Measurements from ENCODE around the gene ZNF117.
"Not testable (repeated sequence)": the region's sequence is repeated elsewhere in the genome, so short reads cannot be mapped to it uniquely, and the experiment has no call there.

Gene ZNF117

DNA sequence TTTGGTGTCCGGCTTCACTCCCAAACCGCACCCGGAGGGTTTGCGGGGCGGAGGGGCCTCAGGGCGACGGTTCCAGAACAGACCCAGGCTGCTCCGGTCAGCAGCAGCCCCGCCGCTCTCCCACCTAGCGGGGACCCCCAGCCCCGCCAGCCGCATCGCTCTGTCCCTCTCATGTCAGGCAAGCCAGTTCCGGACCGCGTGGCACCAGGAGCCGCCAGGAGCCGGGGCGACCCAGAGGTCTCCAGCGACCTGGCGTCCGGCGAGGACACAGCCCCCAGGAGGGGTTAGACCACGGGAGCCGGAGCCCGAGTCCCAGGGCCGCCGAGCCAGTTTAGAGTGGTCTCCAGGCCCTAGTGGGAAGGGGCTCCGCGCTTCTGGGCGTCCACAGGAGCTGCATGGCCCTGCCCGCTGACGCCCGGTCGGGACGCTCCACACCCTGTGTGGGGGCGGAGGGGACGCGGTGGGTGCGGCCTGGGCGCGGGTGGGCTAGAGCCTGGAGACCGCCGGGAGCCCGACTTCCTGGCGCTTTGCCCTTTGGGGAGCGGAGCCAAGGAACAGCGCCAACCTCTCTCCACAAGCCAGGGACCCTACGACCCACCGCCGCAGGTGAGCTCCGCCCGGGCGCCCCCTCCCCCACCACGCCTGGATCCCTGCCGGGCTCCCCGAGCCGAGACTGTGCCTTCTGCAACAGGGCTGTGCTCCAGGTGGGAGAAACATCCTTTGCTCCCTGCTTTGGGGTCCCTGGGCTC is 43.4 kb downstream of the ZNF117 start:
- Histone ChIP-seq H3K9ac (no peak overlapping the region), H3K9me3 (peaks cover 9% of the 10 kb centered on the region), H3K4me1 (no peaks in the 10 kb centered on the region), H4K20me1 (no peaks in the 10 kb centered on the region), H3K4me2 (no peak overlapping the region), H3K4me3 (no peak overlapping the region), H3K36me3 (no peaks in the 10 kb centered on the region), H3K27me3 (no peaks in the 10 kb centered on the region), H3K27ac (no peak overlapping the region)
- TF ChIP-seq Cebpa-rat (IDR thresholded peaks at IDR 0.05): no peak

DNA sequence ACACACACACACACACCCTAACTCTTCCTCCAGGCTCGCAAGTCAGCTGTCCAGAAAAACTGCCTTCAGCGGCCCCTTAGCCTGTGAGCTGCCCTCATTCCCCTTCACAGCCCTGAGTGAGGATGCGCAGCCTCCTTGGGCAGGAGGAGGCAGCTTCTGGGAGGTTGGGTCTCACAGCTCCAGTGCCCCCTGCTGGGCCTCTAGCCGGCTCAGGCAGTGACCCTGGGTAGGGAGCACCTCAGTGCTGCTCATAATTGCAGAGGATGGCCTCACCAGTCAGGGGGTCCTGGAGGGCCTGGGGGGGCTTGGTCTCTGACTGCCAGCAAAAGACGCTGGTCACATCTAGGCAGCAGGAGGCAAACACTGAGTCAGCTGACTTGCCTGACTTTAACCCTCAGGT is 44.1 kb downstream of the ZNF117 start:
- no peak overlapping the region for H3K4me3 ChIP-seq
- H3K36me3 ChIP-seq: no peaks in the 10 kb centered on the region
- H3K27me3 ChIP-seq: no peaks in the 10 kb centered on the region
- no peak overlapping the region for H3K9ac ChIP-seq
- H3K27ac ChIP-seq: no peak overlapping the region
- no peak overlapping the region for H3K4me2 ChIP-seq
- H4K20me1 ChIP-seq: no peaks in the 10 kb centered on the region
- peaks cover 9% of the 10 kb centered on the region for H3K9me3 ChIP-seq
- TF ChIP-seq Cebpa-rat (IDR thresholded peaks at IDR 0.05): no peak
- H3K4me1 ChIP-seq: no peaks in the 10 kb centered on the region

- no peak overlapping the region for H3K27ac ChIP-seq
- no peak overlapping the region for H3K9ac ChIP-seq
- no peaks in the 10 kb centered on the region for H3K27me3 ChIP-seq
- H3K36me3 ChIP-seq: no peaks in the 10 kb centered on the region
- no peaks in the 10 kb centered on the region for H4K20me1 ChIP-seq
- peaks cover 9% of the 10 kb centered on the region for H3K9me3 ChIP-seq
- no peaks in the 10 kb centered on the region for H3K4me1 ChIP-seq
- no peak overlapping the region for H3K4me2 ChIP-seq
- TF ChIP-seq Cebpa-rat (IDR thresholded peaks at IDR 0.05): no peak
- H3K4me3 ChIP-seq: no peak overlapping the region
Observed at GRCh38 chr7:64945503-64946175, 45.2 kb downstream of the ZNF117 start.

GRCh38 chr7:64944667-64945502 is 46.0 kb downstream of the ZNF117 start:
- not testable (repeated sequence) for H3K4me1 ChIP-seq, H3K27ac ChIP-seq, H3K9ac ChIP-seq, H4K20me1 ChIP-seq, H3K4me3 ChIP-seq, H3K4me2 ChIP-seq, H3K27me3 ChIP-seq, H3K9me3 ChIP-seq, H3K36me3 ChIP-seq

DNA sequence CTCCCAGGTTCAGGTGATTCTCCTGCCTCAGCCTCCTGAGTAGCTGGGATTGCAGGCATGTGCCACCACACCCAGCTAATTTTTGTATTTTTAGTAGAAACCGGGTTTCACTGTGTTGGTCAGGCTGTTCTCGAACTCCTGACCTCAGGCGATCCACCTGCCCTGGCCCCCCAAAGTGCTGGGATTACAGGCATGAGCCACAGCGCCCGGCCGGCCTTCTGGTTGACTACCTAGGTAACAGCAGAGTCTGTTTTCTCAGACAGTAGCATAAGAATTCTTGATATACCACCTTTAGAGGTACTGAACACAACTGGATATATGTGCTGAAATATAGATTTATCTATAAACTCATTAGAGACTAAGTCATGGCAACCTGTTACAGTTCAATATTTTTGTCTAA is 50.8 kb downstream of the ZNF117 start:
- not testable (repeated sequence) for H3K27ac ChIP-seq

GRCh38 chr7:64938540-64938939 is 52.3 kb downstream of the ZNF117 start:
- Histone ChIP-seq H3K4me1 (no peaks in the 10 kb centered on the region), H3K4me2 (no peak overlapping the region)
- TF ChIP-seq Cebpa-rat (IDR thresholded peaks at IDR 0.05): no peak

More for the DNA sequence above, 50.8 kb downstream of the ZNF117 start:
- H3K27me3 ChIP-seq, H3K4me3 ChIP-seq, H4K20me1 ChIP-seq, H3K4me1 ChIP-seq, H3K4me2 ChIP-seq, H3K9ac ChIP-seq: not testable (repeated sequence)
- H3K9me3 ChIP-seq: peaks cover 11% of the 10 kb centered on the region; the same call in 1 of the 2 replicates
- H3K36me3 ChIP-seq: peaks cover 14% of the 10 kb centered on the region; the same call in 1 of the 2 replicates

DNA sequence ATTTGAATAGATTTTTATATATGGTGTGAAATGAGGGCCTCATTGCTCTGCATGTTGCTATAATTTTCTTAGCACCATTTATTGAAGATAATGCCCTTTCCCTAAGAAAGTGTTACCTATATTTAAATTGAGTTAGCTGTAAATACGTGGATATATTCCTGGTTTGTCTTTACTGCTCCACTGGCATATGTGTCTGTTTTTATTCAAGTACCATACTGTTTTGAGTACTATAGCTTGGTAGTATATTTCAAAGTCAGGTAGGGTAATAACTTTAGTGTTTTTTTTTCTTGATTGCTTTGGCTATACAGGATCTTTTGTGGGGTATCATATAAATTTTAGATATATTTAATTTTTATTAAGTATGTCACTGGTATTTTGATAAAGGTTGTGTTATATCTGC is 56.4 kb downstream of the ZNF117 start:
- Histone ChIP-seq H3K4me1 (no peaks in the 10 kb centered on the region), H3K4me3 (no peak overlapping the region), H3K36me3 (peaks cover 56% of the 10 kb centered on the region), H3K9me3 (peaks cover 58% of the 10 kb centered on the region), H3K4me2 (no peak overlapping the region), H3K9ac (no peak overlapping the region), H3K27me3 (no peaks in the 10 kb centered on the region), H3K27ac (no peak overlapping the region), H4K20me1 (no peaks in the 10 kb centered on the region)
- no peak for TF ChIP-seq Cebpa-rat (IDR thresholded peaks at IDR 0.05)

More at GRCh38 chr7:64938540-64938939, 52.3 kb downstream of the ZNF117 start:
- Histone ChIP-seq H3K9me3 (peaks cover 21% of the 10 kb centered on the region), H3K4me3 (no peak overlapping the region), H4K20me1 (no peaks in the 10 kb centered on the region), H3K36me3 (peaks cover 23% of the 10 kb centered on the region; the same call in 1 of the 2 replicates), H3K9ac (no peak overlapping the region), H3K27ac (no peak overlapping the region), H3K27me3 (no peaks in the 10 kb centered on the region)

GRCh38 chr7:64928252-64929187 is 62.3 kb downstream of the ZNF117 start:
- H4K20me1 ChIP-seq, H3K9ac ChIP-seq, H3K4me2 ChIP-seq, H3K27me3 ChIP-seq, H3K4me1 ChIP-seq, H3K27ac ChIP-seq: not testable (repeated sequence)
- Histone ChIP-seq H3K4me3 (peak overlapping the region; percentile 9; the same call in 1 of the 2 replicates), H3K36me3 (peaks cover 92% of the 10 kb centered on the region), H3K9me3 (peaks cover 96% of the 10 kb centered on the region)
